SU-DHL-6 (cell line): ENCODE results near the gene HORMAD2.

Experiments used
- H2AFZ ChIP-seq: fragments of 200-600 bp; sonication (generic); 2 replicates; pipeline ENCODE4 v1.6.1; 2014; ENCODE audit warnings: low read depth, mild to moderate bottlenecking, moderate library complexity, mixed read lengths, antibody characterized with exemption, low read length; ENCODE audit not compliant: severe bottlenecking
- H3F3A ChIP-seq: fragments of 200-600 bp; shearing (Covaris generic); 2 replicates; pipeline ENCODE4 v1.6.0; 2016; ENCODE audit warnings: antibody characterized with exemption, mild to moderate bottlenecking; ENCODE audit not compliant: insufficient read depth
- H3K27ac ChIP-seq: fragments of 200-600 bp; sonication (generic); 2 replicates; pipeline ENCODE4 v1.5.1; 2016; ENCODE audit warnings: low read depth, mild to moderate bottlenecking, low read length, moderate library complexity, mixed read lengths
- H3K27me3 ChIP-seq: fragments of 200-600 bp; sonication (generic), shearing (Covaris generic); 2 replicates; pipeline ENCODE4 v1.6.0; 2014; ENCODE audit warnings: mild to moderate bottlenecking, low read length
- H3K36me3 ChIP-seq: fragments of 200-600 bp; sonication (generic); 2 replicates; pipeline ENCODE4 v1.6.1; 2014; ENCODE audit warnings: mild to moderate bottlenecking, low read length, mixed read lengths
- H3K4me2 ChIP-seq: fragments of 300-600, 200-600 bp; shearing (Covaris generic), sonication (generic); 2 replicates; pipeline ENCODE4 v1.6.0; 2014; ENCODE audit warnings: low read length, low read depth, mild to moderate bottlenecking; ENCODE audit not compliant: poor library complexity, severe bottlenecking
- H3K4me3 ChIP-seq: fragments of 200-600 bp; sonication (generic); 2 replicates; pipeline ENCODE4 v1.5.1; 2014; ENCODE audit warnings: antibody characterized with exemption, low read length, mild to moderate bottlenecking, mixed read lengths; ENCODE audit not compliant: insufficient read depth, poor library complexity, severe bottlenecking
- H3K79me2 ChIP-seq: fragments of 200-600 bp; sonication (generic); 2 replicates; pipeline ENCODE4 v1.6.1; 2014; ENCODE audit warnings: mild to moderate bottlenecking, low read length, moderate library complexity; ENCODE audit not compliant: insufficient read depth
- H3K9ac ChIP-seq: fragments of 200-600 bp; sonication (generic); 2 replicates; pipeline ENCODE4 v1.7.0; 2014; ENCODE audit warnings: mild to moderate bottlenecking, low read length
- H3K9me2 ChIP-seq: fragments of 200-600 bp; sonication (generic); replicated peaks from 2 replicates; pipeline ENCODE4 v1.6.1; 2014; ENCODE audit warnings: low read length; ENCODE audit not compliant: insufficient read depth
- H3K9me3 ChIP-seq: fragments of 200-600 bp; sonication (generic); 2 replicates; pipeline ENCODE4 v1.6.1; 2014; ENCODE audit warnings: low read length, mixed read lengths; ENCODE audit not compliant: insufficient read depth
- H4K20me1 ChIP-seq: fragments of 200-600 bp; sonication (generic); 2 replicates; pipeline ENCODE4 v1.6.1; 2014; ENCODE audit warnings: low read depth, mild to moderate bottlenecking, antibody characterized with exemption, low read length, moderate library complexity, mixed read lengths
- CTCF ChIP-seq: fragments of 200-600 bp; sonication (generic); IDR thresholded peaks from one replicate; pipeline ENCODE4 v1.5.1; 2017; ENCODE audit warnings: antibody characterized with exemption, mild to moderate bottlenecking, low read length, moderate library complexity; ENCODE audit not compliant: insufficient read depth, poor library complexity, severe bottlenecking
- EZH2phosphoT487 ChIP-seq: fragments of 200-600 bp; sonication (generic), shearing (Covaris generic); conservative IDR thresholded peaks from 2 replicates; pipeline ENCODE4 v1.6.1; 2018; ENCODE audit warnings: mild to moderate bottlenecking, antibody characterized with exemption, low read length, moderate library complexity, mixed read lengths

The HORMAD2 gene

GRCh38 chr22:30170129-30170528, 89.9 kb downstream of the HORMAD2 start:
- no peak overlapping the region for H3K4me2 ChIP-seq

GRCh38 chr22:30171008-30171407, 90.7 kb downstream of the HORMAD2 start:
- Histone ChIP-seq H2AFZ (no peak overlapping the region), H3K4me3 (no peak overlapping the region), H3K4me2 (no peak overlapping the region), H3K9me2 (no peaks in the 10 kb centered on the region), H3F3A (no peaks in the 10 kb centered on the region), H3K36me3 (no peaks in the 10 kb centered on the region), H3K79me2 (no peaks in the 10 kb centered on the region), H4K20me1 (no peaks in the 10 kb centered on the region), H3K9ac (no peak overlapping the region), H3K27me3 (0 out of 2 replicates have a peak, but pooled peaks cover 2% of the 10 kb centered on the region), H3K27ac (no peak overlapping the region), H3K9me3 (no peaks in the 10 kb centered on the region)
- no peak for TF ChIP-seq EZH2phosphoT487
- no peak for TF ChIP-seq CTCF

More at GRCh38 chr22:30170129-30170528, 89.9 kb downstream of the HORMAD2 start:
- H3K79me2 ChIP-seq, result no peaks in the 10 kb centered on the region
- H3K36me3 ChIP-seq, result no peaks in the 10 kb centered on the region
- H3F3A ChIP-seq, result no peaks in the 10 kb centered on the region
- no peak overlapping the region for H3K9ac ChIP-seq
- no peak overlapping the region for H2AFZ ChIP-seq
- 0 out of 2 replicates have a peak, but pooled peaks cover 2% of the 10 kb centered on the region for H3K27me3 ChIP-seq
- no peaks in the 10 kb centered on the region for H3K9me2 ChIP-seq
- TF ChIP-seq EZH2phosphoT487, result no peak
- TF ChIP-seq CTCF, result no peak
- no peak overlapping the region for H3K4me3 ChIP-seq
- H3K9me3 ChIP-seq, result no peaks in the 10 kb centered on the region
- no peak overlapping the region for H3K27ac ChIP-seq
- no peaks in the 10 kb centered on the region for H4K20me1 ChIP-seq

- no peak for TF ChIP-seq EZH2phosphoT487
- no peak for TF ChIP-seq CTCF
- H4K20me1 ChIP-seq, result no peaks in the 10 kb centered on the region
- H3K27me3 ChIP-seq, result no peaks in the 10 kb centered on the region
- H3K36me3 ChIP-seq, result no peaks in the 10 kb centered on the region
- no peaks in the 10 kb centered on the region for H3K79me2 ChIP-seq
- no peak overlapping the region for H3K4me3 ChIP-seq
- H2AFZ ChIP-seq, result no peak overlapping the region
- H3K4me2 ChIP-seq, result no peak overlapping the region
- no peaks in the 10 kb centered on the region for H3K9me2 ChIP-seq
- no peaks in the 10 kb centered on the region for H3K9me3 ChIP-seq
- no peak overlapping the region for H3K9ac ChIP-seq
- H3F3A ChIP-seq, result no peaks in the 10 kb centered on the region
- H3K27ac ChIP-seq, result no peak overlapping the region
These were observed 95.5 kb downstream of the HORMAD2 start for GRCh38 chr22:30175690-30176288.
